ENCODE measurements around the gene CAMK2A.

GRCh38 chr5:150213530-150213929, 76.0 kb downstream of the CAMK2A start:
- TF ChIP-seq POLR2A (IDR thresholded peaks at IDR 0.05) (no peak), CTCF (IDR thresholded peaks at IDR 0.05) (no peak), EP300 (IDR thresholded peaks at IDR 0.05) (no peak)

All from sigmoid colon (tissue), 4 donors.